ENCODE results near the gene CST9. TPM values are rescaled to one million over a fixed set of nuclear protein-coding genes. Genes with fewer than 3 reads are reported as not detected.

Gene CST9
- total and polyA plus RNA-seq, 2 of the 8 experiments (the other 6 are each of a cell fraction or from before 2014, with no cell fraction given): 0.05 to 0.19 TPM

- no peak for TF ChIP-seq ZNF274 (IDR thresholded peaks at IDR 0.05; ENCODE audit: borderline replicate concordance, extremely low read depth, low read length)
- TF ChIP-seq CHD7 (IDR thresholded peaks at IDR 0.05; ENCODE audit: insufficient replicate concordance, low read length): no peak
These were observed 30.6 kb upstream of the CST9 start (continued) for GRCh38 chr20:23636182-23636907.
